Stomach (tissue), 4 donors: ENCODE measurements around the gene CDC42SE2.

ENCODE experiments used
- POLR2A ChIP-seq, 4 donors: fragments of 450-650 bp; IDR thresholded peaks; one replicate each; pipeline ENCODE4 v1.6.1; 2016; ENCODE audit warnings: antibody characterized with exemption in 4 of 4, control low read depth in 2 of 4, mild to moderate bottlenecking in 1 of 4, moderate library complexity in 1 of 4
- TF ChIP-seq, protein P1 (sequence below), 7 experiments: fragments of 450-650 bp in 4 of 7; fragments of 200-600 bp in 3 of 7; sonication (generic) in 3 of 7; IDR thresholded peaks; one replicate each; pipeline ENCODE4 v1.5.1; 2016 to 2019; ENCODE audit warnings: antibody characterized with exemption in 7 of 7, control low read depth in 2 of 7, mild to moderate bottlenecking in 1 of 7

GRCh38 chr5:131260895-131261294 lies 3.0 kb upstream of the CDC42SE2 start:
- TF ChIP-seq, protein P1, sequence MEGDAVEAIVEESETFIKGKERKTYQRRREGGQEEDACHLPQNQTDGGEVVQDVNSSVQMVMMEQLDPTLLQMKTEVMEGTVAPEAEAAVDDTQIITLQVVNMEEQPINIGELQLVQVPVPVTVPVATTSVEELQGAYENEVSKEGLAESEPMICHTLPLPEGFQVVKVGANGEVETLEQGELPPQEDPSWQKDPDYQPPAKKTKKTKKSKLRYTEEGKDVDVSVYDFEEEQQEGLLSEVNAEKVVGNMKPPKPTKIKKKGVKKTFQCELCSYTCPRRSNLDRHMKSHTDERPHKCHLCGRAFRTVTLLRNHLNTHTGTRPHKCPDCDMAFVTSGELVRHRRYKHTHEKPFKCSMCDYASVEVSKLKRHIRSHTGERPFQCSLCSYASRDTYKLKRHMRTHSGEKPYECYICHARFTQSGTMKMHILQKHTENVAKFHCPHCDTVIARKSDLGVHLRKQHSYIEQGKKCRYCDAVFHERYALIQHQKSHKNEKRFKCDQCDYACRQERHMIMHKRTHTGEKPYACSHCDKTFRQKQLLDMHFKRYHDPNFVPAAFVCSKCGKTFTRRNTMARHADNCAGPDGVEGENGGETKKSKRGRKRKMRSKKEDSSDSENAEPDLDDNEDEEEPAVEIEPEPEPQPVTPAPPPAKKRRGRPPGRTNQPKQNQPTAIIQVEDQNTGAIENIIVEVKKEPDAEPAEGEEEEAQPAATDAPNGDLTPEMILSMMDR (IDR thresholded peaks at IDR 0.05), result no peak
- TF ChIP-seq POLR2A (IDR thresholded peaks at IDR 0.05), result no peak
